ENCODE measurements around the gene BST2. TPM values are rescaled to one million over a fixed set of nuclear protein-coding genes. Genes with fewer than 3 reads are reported as not detected.

Gene BST2
- total RNA-seq, 1 donor from 2014 or later, result 97.8 TPM

- TF ChIP-seq CTCF (IDR thresholded peaks at IDR 0.05; ENCODE audit: unreplicated experiment), result no peak
- H3K27ac Mint-ChIP-seq (ENCODE audit: unreplicated experiment), result no peak overlapping the region
- no peaks in the 10 kb centered on the region for H3K9me3 Mint-ChIP-seq (ENCODE audit: unreplicated experiment)
- no peak for DNase-seq (ENCODE audit: low spot score)
- H3K36me3 Mint-ChIP-seq (ENCODE audit: low read depth, unreplicated experiment), result no peaks in the 10 kb centered on the region
- H3K4me1 Mint-ChIP-seq (ENCODE audit: unreplicated experiment), result no peaks in the 10 kb centered on the region
- H3K27me3 Mint-ChIP-seq (ENCODE audit: unreplicated experiment), result peaks cover under 1% of the 10 kb centered on the region
- no peak overlapping the region for H3K4me3 Mint-ChIP-seq (ENCODE audit: unreplicated experiment)
These were observed 31.4 kb upstream of the BST2 start for GRCh38 chr19:17436874-17437267.

GRCh38 chr19:17436094-17436873, 30.9 kb upstream of the BST2 start:
- H3K4me3 Mint-ChIP-seq (ENCODE audit: unreplicated experiment), result no peak overlapping the region
- no peaks in the 10 kb centered on the region for H3K4me1 Mint-ChIP-seq (ENCODE audit: unreplicated experiment)
- H3K9me3 Mint-ChIP-seq (ENCODE audit: unreplicated experiment), result no peaks in the 10 kb centered on the region
- TF ChIP-seq CTCF (IDR thresholded peaks at IDR 0.05; ENCODE audit: unreplicated experiment), result no peak
- H3K27ac Mint-ChIP-seq (ENCODE audit: unreplicated experiment), result no peak overlapping the region
- peaks cover 2% of the 10 kb centered on the region for H3K27me3 Mint-ChIP-seq (ENCODE audit: unreplicated experiment)
- no peaks in the 10 kb centered on the region for H3K36me3 Mint-ChIP-seq (ENCODE audit: low read depth, unreplicated experiment)
- DNase-seq (ENCODE audit: low spot score), result no peak

GRCh38 chr19:17435218-17435617, 29.8 kb upstream of the BST2 start:
- TF ChIP-seq CTCF (IDR thresholded peaks at IDR 0.05; ENCODE audit: unreplicated experiment), result no peak
- H3K4me1 Mint-ChIP-seq (ENCODE audit: unreplicated experiment), result no peaks in the 10 kb centered on the region
- H3K27me3 Mint-ChIP-seq (ENCODE audit: unreplicated experiment), result peaks cover 2% of the 10 kb centered on the region
- H3K36me3 Mint-ChIP-seq (ENCODE audit: low read depth, unreplicated experiment), result no peaks in the 10 kb centered on the region
- no peaks in the 10 kb centered on the region for H3K9me3 Mint-ChIP-seq (ENCODE audit: unreplicated experiment)
- H3K4me3 Mint-ChIP-seq (ENCODE audit: unreplicated experiment), result no peak overlapping the region
- H3K27ac Mint-ChIP-seq (ENCODE audit: unreplicated experiment), result no peak overlapping the region
- no peak for DNase-seq (ENCODE audit: low spot score)

GRCh38 chr19:17431417-17431816, 26.0 kb upstream of the BST2 start:
- peaks cover 3% of the 10 kb centered on the region for H3K36me3 Mint-ChIP-seq (ENCODE audit: low read depth, unreplicated experiment)
- H3K27me3 Mint-ChIP-seq (ENCODE audit: unreplicated experiment), result peaks cover 2% of the 10 kb centered on the region
- no peaks in the 10 kb centered on the region for H3K9me3 Mint-ChIP-seq (ENCODE audit: unreplicated experiment)
- no peak overlapping the region for H3K4me3 Mint-ChIP-seq (ENCODE audit: unreplicated experiment)
- H3K4me1 Mint-ChIP-seq (ENCODE audit: unreplicated experiment), result no peaks in the 10 kb centered on the region
- no peak for TF ChIP-seq CTCF (IDR thresholded peaks at IDR 0.05; ENCODE audit: unreplicated experiment)
- DNase-seq (ENCODE audit: low spot score), result no peak
- no peak overlapping the region for H3K27ac Mint-ChIP-seq (ENCODE audit: unreplicated experiment)

- peaks cover 3% of the 10 kb centered on the region for H3K36me3 Mint-ChIP-seq (ENCODE audit: low read depth, unreplicated experiment)
- H3K4me1 Mint-ChIP-seq (ENCODE audit: unreplicated experiment), result no peaks in the 10 kb centered on the region
- peaks cover 5% of the 10 kb centered on the region for H3K27me3 Mint-ChIP-seq (ENCODE audit: unreplicated experiment)
- TF ChIP-seq CTCF (IDR thresholded peaks at IDR 0.05; ENCODE audit: unreplicated experiment), result no peak
- no peak overlapping the region for H3K27ac Mint-ChIP-seq (ENCODE audit: unreplicated experiment)
- no peak for DNase-seq (ENCODE audit: low spot score)
- H3K9me3 Mint-ChIP-seq (ENCODE audit: unreplicated experiment), result no peaks in the 10 kb centered on the region
- no peak overlapping the region for H3K4me3 Mint-ChIP-seq (ENCODE audit: unreplicated experiment)
These were observed 24.2 kb upstream of the BST2 start for GRCh38 chr19:17429641-17430113.
